ENCODE results near the gene EMC10.

GRCh38 chr19:50476224-50476906, at the start of gene EMC10, which contains the start of gene GARIN5A:
- TF ChIP-seq CTCF (IDR thresholded peaks at IDR 0.05): peak in 1 of 7 experiments; percentile 23
- TF ChIP-seq POLR2A (IDR thresholded peaks at IDR 0.05): peak in 1 of 4 donors; percentile 52
- no peak for TF ChIP-seq EP300 (IDR thresholded peaks at IDR 0.05)
- TF ChIP-seq POLR2AphosphoS5 (IDR thresholded peaks at IDR 0.05): peak; percentile 81 to 90 (median 88)

Measured in stomach (tissue), 4 donors.